GM19240 (cell line): Measurements from ENCODE around the gene DES.
A peak's percentile ranks its signal among the peaks of the same experiment; 100 is the strongest.

ENCODE experiments used
- DNase-seq: peaks from one replicate; pipeline ENCODE4 v3.0.0; 2011; ENCODE audit warnings: low spot score; ENCODE audit not compliant: insufficient read length

The DES gene

DNA sequence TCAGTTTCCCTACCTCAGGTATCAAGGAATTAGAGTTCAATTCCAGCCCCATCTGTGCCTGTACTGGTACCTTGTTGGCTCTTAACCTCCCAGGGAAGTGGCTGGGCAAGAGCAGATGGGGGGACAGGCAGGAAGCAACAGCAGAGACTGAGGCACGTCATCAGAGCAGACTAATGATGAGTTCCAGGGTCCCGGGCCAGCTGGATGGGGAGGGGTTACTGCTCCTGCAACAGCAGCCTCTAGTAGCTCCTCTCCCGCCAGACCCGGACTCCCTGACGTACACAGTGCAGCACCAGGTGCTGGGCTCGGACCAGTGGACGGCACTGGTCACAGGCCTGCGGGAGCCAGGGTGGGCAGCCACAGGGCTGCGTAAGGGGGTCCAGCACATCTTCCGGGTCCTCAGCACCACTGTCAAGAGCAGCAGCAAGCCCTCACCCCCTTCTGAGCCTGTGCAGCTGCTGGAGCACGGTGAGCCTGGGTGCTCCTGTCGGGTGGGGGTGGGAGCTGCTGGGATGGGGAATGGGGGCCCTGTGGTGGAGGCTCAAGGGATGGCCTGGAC is 54.5 kb downstream of the DES start:
- no peak for DNase-seq

DNA sequence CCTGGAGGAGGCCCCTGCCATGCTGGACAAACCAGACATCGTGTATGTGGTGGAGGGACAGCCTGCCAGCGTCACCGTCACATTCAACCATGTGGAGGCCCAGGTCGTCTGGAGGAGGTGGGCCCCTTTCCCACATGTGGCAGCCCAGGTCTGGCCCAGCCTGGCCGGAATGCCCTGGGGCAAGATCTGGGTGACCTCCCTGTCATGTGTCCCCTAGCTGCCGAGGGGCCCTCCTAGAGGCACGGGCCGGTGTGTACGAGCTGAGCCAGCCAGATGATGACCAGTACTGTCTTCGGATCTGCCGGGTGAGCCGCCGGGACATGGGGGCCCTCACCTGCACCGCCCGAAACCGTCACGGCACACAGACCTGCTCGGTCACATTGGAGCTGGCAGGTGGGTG is 55.3 kb downstream of the DES start:
- DNase-seq = no peak

DNA sequence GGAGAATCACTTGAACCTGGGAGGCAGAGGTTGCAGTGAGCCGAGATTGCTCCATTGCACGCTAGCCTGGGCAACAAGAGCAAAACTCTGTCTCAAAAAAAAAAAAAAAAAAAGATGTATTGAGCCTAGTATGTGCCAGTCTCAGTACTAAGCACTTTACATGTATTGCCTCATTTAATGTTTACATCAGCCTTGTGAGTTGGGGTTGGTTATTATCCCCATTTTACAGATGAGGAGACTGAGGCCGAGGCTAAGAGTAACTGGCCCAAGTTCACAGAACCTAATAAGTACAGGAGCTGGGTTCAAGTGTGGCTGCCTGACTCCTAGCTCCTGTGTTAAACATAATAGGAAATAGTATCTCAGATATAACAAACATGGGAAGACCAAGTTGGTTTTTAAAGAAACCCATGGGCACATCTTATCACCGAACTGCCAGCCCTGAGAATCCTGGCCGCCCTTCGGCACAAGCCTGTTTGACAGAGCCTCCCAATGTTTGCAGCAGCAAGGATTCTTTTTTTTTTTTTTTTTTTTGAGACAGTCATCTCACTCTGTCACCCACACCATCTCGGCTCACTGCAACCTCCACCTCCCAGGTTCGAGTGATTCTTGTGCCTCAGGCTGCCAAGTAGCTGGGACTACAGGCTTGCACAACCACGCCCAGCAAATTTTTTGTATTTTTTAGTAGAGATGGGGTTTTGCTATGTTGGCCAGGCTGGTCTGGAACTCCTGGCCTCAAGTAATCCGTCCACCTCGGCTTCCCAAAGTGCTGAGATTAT is 56.3 kb downstream of the DES start:
- no peak for DNase-seq

DNA sequence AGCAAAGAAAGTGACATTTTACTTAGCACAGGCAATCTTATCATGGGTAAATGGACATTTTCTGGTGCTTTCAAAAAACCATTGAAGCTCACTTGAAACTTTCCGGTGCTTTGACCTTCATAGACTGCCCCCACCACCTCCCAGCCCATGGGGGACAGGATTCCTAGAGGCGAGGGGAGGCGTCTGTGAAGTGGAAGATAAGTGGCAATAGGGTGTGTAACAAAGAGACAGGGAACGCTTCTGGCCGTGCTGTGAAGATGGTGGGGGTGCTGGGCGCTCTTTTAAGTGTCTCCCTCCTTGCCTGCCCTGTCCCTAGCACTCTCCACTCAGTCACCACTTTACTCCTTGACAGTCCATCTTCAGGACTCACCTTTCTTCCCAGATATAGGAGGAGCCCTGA is 57.1 kb downstream of the DES start:
- DNase-seq = no peak

DNA sequence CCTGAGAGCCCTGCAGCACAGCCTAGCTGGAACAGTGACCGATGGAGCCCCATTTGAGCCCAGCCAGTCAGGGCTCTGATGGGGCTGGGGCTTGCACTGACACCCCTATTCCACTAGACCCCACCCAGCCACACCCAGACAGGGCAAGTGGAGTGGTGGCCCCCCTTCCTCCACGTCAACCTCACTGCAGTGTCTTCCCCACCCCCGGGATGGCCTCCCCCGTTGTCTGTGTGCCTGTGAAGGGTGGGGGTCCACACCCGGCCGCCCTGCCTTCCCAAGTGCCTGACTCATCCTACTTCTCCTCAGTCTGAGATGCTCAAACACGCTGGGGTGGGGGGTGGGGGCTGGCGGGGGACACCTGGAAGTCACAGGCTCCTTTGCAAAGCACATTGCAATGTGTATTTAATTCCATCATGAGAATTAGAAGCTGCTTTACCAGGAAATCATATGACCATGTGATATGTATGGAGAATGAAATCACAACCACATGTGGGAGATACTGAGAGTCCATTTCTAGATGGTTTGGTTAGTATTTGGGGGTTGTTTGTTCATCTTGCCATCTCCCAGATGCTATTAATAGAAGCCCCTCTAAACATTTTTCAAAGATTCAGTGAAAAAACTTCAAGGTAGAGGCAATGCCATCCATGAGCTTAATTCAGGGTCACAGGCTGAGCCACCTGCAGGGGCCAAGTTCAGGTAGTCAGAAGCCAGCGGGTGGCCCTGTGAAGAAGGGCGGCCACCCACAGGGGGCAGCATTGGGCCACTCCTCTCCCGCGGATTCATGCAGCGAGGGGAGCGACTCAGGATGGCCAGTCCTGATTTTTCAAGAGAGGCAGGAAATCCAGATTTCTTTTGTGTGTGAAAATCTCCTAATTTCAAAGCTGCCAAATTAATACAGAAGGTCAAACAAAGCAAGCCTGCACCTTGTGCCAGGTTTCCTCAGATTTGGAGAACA is 57.8 kb downstream of the DES start:
- peak; percentile 73 for DNase-seq
